Measurements from ENCODE around the gene MYBPC2. TPM values are rescaled to one million over a fixed set of nuclear protein-coding genes. Genes with fewer than 3 reads are reported as not detected.

MYBPC2 gene
- total and polyA plus RNA-seq, 9 of the 15 experiments (the other 6 are each of a cell fraction or from before 2014, with no cell fraction given), result 0.01 to 0.14 (median 0.04) TPM; not detected in 6

DNA sequence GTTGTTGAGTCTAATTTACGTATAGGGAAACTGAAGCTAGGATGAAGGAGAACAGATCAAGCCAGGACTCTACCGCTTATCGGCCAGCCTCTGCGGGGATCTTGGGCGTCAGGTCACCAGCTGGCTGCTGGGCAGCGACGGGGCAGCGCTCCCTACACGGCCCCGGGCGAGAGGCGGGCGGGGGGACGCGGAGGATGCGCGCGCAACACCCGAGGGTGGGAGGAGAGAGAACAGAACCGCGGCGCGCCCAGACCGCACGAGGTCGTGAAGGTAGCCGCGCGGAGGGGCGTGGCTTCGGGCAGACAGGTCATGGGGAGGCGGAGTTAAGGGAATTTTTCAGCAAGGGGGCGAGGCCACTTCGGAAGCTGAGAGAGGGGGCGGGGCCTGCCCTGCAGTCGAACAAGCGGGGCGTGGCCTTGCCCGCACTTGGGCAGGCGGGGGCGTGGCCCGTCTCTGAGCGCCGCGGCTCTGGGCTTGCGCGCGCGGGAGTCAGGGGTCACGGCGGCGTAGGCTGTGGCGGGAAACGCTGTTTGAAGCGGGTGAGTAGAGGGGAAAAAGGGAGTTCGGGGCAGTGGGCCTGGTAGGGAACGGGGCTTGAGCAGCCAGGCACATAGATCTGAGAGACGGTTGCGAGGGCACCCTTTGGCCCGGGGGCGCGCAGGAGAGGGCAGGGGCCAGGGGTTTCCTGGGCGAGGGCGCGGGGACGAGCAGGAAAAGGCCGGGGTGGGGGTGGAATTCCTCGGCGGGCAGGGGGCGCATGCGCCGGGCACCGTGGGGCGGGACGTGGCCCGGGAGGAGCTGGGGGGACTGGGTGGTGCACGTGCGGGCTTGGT lies 48.6 kb upstream of the MYBPC2 start, which contains the start of gene POLD1 (continued):
- TF ChIP-seq, protein P1, sequence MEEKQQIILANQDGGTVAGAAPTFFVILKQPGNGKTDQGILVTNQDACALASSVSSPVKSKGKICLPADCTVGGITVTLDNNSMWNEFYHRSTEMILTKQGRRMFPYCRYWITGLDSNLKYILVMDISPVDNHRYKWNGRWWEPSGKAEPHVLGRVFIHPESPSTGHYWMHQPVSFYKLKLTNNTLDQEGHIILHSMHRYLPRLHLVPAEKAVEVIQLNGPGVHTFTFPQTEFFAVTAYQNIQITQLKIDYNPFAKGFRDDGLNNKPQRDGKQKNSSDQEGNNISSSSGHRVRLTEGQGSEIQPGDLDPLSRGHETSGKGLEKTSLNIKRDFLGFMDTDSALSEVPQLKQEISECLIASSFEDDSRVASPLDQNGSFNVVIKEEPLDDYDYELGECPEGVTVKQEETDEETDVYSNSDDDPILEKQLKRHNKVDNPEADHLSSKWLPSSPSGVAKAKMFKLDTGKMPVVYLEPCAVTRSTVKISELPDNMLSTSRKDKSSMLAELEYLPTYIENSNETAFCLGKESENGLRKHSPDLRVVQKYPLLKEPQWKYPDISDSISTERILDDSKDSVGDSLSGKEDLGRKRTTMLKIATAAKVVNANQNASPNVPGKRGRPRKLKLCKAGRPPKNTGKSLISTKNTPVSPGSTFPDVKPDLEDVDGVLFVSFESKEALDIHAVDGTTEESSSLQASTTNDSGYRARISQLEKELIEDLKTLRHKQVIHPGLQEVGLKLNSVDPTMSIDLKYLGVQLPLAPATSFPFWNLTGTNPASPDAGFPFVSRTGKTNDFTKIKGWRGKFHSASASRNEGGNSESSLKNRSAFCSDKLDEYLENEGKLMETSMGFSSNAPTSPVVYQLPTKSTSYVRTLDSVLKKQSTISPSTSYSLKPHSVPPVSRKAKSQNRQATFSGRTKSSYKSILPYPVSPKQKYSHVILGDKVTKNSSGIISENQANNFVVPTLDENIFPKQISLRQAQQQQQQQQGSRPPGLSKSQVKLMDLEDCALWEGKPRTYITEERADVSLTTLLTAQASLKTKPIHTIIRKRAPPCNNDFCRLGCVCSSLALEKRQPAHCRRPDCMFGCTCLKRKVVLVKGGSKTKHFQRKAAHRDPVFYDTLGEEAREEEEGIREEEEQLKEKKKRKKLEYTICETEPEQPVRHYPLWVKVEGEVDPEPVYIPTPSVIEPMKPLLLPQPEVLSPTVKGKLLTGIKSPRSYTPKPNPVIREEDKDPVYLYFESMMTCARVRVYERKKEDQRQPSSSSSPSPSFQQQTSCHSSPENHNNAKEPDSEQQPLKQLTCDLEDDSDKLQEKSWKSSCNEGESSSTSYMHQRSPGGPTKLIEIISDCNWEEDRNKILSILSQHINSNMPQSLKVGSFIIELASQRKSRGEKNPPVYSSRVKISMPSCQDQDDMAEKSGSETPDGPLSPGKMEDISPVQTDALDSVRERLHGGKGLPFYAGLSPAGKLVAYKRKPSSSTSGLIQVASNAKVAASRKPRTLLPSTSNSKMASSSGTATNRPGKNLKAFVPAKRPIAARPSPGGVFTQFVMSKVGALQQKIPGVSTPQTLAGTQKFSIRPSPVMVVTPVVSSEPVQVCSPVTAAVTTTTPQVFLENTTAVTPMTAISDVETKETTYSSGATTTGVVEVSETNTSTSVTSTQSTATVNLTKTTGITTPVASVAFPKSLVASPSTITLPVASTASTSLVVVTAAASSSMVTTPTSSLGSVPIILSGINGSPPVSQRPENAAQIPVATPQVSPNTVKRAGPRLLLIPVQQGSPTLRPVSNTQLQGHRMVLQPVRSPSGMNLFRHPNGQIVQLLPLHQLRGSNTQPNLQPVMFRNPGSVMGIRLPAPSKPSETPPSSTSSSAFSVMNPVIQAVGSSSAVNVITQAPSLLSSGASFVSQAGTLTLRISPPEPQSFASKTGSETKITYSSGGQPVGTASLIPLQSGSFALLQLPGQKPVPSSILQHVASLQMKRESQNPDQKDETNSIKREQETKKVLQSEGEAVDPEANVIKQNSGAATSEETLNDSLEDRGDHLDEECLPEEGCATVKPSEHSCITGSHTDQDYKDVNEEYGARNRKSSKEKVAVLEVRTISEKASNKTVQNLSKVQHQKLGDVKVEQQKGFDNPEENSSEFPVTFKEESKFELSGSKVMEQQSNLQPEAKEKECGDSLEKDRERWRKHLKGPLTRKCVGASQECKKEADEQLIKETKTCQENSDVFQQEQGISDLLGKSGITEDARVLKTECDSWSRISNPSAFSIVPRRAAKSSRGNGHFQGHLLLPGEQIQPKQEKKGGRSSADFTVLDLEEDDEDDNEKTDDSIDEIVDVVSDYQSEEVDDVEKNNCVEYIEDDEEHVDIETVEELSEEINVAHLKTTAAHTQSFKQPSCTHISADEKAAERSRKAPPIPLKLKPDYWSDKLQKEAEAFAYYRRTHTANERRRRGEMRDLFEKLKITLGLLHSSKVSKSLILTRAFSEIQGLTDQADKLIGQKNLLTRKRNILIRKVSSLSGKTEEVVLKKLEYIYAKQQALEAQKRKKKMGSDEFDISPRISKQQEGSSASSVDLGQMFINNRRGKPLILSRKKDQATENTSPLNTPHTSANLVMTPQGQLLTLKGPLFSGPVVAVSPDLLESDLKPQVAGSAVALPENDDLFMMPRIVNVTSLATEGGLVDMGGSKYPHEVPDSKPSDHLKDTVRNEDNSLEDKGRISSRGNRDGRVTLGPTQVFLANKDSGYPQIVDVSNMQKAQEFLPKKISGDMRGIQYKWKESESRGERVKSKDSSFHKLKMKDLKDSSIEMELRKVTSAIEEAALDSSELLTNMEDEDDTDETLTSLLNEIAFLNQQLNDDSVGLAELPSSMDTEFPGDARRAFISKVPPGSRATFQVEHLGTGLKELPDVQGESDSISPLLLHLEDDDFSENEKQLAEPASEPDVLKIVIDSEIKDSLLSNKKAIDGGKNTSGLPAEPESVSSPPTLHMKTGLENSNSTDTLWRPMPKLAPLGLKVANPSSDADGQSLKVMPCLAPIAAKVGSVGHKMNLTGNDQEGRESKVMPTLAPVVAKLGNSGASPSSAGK (IDR thresholded peaks at IDR 0.05), result no peak; the same call in 1 of the 2 replicates
- peak; percentile 40; the same call in 1 of the 2 replicates for TF ChIP-seq CBX1 (IDR thresholded peaks at IDR 0.05; ENCODE audit: low read depth)
- no peak for TF ChIP-seq ETV6 (IDR thresholded peaks at IDR 0.05; ENCODE audit: borderline replicate concordance in 1 of 2, low read depth in 2 of 2, low read length in 1 of 2)
- no peak for TF ChIP-seq ETV6 (CRISPR knock-in tag; IDR thresholded peaks at IDR 0.05; ENCODE audit: borderline replicate concordance)
- TF ChIP-seq HEY1 (CRISPR knock-in tag; IDR thresholded peaks at IDR 0.05; ENCODE audit: borderline replicate concordance), result peak; percentile 89
- TF ChIP-seq, protein P2, sequence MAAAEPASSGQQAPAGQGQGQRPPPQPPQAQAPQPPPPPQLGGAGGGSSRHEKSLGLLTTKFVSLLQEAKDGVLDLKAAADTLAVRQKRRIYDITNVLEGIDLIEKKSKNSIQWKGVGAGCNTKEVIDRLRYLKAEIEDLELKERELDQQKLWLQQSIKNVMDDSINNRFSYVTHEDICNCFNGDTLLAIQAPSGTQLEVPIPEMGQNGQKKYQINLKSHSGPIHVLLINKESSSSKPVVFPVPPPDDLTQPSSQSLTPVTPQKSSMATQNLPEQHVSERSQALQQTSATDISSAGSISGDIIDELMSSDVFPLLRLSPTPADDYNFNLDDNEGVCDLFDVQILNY (CRISPR knock-in tag; IDR thresholded peaks at IDR 0.05), result peak; percentile 58; the same call in 1 of the 2 replicates
- TF ChIP-seq ZNF408 (CRISPR knock-in tag; IDR thresholded peaks at IDR 0.05; ENCODE audit: low read depth), result no peak
- no peak for TF ChIP-seq ZNF282 (CRISPR knock-in tag; IDR thresholded peaks at IDR 0.05)
- peak; percentile 68 for TF ChIP-seq OTX1 (CRISPR knock-in tag; IDR thresholded peaks at IDR 0.05)
- TF ChIP-seq, protein P3, sequence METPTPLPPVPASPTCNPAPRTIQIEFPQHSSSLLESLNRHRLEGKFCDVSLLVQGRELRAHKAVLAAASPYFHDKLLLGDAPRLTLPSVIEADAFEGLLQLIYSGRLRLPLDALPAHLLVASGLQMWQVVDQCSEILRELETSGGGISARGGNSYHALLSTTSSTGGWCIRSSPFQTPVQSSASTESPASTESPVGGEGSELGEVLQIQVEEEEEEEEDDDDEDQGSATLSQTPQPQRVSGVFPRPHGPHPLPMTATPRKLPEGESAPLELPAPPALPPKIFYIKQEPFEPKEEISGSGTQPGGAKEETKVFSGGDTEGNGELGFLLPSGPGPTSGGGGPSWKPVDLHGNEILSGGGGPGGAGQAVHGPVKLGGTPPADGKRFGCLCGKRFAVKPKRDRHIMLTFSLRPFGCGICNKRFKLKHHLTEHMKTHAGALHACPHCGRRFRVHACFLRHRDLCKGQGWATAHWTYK (CRISPR knock-in tag; IDR thresholded peaks at IDR 0.05), result peak; percentile 90
- no peak for TF ChIP-seq SOX6 (IDR thresholded peaks at IDR 0.05)
- TF ChIP-seq ETV1 (tag; conservative IDR thresholded peaks at IDR 0.05; ENCODE audit: low read depth), result no peak
- TF ChIP-seq HMGN3 (IDR thresholded peaks at IDR 0.05; ENCODE audit: borderline replicate concordance, extremely low read depth, insufficient read length, low read depth, low read length), result peak; percentile 93

Measured in K562 (cell line).